Measurements from ENCODE around the gene PTN.

DNA sequence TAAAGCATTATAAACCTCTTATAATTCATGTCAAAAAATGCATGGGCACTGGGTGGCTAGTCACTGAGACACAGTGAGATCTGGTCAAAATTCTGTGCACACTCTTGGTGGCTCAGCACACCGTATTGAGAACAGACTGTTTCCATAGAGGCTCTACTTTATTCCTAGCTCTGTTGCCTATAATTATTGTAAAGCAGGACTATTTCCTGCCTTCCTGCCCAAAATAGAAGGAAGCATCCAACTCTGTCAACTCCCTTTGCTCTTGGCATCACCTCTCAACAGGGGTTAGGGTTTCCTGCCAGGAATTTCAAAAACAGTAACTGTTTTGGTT, 45.1 kb downstream of the PTN start:
- TF ChIP-seq ZNF768 (tag by site-specific recombination; IDR thresholded peaks at IDR 0.05), result no peak
- no peak for TF ChIP-seq ZSCAN30 (tag by site-specific recombination; IDR thresholded peaks at IDR 0.05)
- no peak for TF ChIP-seq CTCF (tag by site-specific recombination; IDR thresholded peaks at IDR 0.05)
- TF ChIP-seq PRDM1 (tag by site-specific recombination; IDR thresholded peaks at IDR 0.05), result no peak

Data from HEK293 (cell line).